Epithelial cell of proximal tubule (primary cell): Measurements from ENCODE around the gene SORCS3. TPM values are rescaled to one million over a fixed set of nuclear protein-coding genes. Genes with fewer than 3 reads are reported as not detected.
"Not testable (repeated sequence)": the region's sequence is repeated elsewhere in the genome, so short reads cannot be mapped to it uniquely, and the experiment has no call there.

Source experiments
- DNase-seq: peaks from one replicate; pipeline ENCODE4 v3.0.0-alpha.2; 2011; ENCODE audit warnings: low read depth
- H3K4me3 ChIP-seq: 2 replicates; pipeline ENCODE4 v1.5.1; 2011; ENCODE audit warnings: low read depth, mild to moderate bottlenecking, low read length
- total RNA-seq: library from RNA; depleted of rRNA; stranded (reverse); fragments of >200 nt; gene quantifications from 2 replicates; pipeline ENCODE4 v1.2.3, GENCODE V29; 2015
- TF ChIP-seq, protein P1 (sequence below): conservative IDR thresholded peaks from 2 replicates; pipeline ENCODE4 v1.5.1; 2012; ENCODE audit warnings: low read depth, mild to moderate bottlenecking, low read length

Gene SORCS3
- total RNA-seq, 1 donor from 2014 or later = 0.06 TPM

DNA sequence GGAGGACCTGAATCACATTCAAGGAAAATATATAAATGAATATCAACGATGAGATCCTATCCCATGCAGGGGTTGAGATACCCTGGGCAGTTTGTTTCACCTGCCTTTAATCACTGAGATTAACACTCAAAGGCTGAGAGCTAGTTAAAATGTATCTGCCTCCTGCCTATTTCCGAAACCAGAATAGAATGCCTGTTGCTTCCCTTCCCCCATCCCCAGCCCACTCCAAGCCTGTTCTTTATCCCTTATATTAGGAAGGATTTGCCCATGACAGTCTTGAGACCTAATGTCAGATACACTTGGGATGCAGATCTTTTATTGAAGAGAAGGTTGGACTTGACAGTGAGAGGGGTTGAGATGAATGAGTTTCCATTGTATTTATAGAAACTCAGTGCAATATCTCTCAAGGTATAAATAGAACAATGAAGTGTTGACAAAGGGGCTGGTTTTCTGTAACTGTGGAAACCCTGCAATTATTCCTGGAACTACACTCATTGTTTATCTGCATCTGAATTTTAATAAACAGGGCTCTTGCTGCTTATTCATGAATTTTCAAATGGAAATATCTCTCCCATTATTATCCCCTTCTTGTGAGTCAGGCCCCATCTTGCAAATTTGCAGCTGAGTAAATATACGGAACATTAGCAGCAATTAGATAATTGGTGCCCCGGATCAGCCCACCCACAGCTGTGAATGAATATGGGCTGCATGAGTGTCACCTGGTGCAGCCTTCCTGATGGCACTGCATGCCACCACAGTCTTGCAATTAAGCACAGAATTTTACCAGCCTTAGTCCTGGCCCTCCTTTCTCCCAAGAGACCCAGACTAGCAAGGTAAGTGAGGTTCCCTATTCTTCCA lies 66.7 kb downstream of the SORCS3 start:
- TF ChIP-seq, protein P1, sequence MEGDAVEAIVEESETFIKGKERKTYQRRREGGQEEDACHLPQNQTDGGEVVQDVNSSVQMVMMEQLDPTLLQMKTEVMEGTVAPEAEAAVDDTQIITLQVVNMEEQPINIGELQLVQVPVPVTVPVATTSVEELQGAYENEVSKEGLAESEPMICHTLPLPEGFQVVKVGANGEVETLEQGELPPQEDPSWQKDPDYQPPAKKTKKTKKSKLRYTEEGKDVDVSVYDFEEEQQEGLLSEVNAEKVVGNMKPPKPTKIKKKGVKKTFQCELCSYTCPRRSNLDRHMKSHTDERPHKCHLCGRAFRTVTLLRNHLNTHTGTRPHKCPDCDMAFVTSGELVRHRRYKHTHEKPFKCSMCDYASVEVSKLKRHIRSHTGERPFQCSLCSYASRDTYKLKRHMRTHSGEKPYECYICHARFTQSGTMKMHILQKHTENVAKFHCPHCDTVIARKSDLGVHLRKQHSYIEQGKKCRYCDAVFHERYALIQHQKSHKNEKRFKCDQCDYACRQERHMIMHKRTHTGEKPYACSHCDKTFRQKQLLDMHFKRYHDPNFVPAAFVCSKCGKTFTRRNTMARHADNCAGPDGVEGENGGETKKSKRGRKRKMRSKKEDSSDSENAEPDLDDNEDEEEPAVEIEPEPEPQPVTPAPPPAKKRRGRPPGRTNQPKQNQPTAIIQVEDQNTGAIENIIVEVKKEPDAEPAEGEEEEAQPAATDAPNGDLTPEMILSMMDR = no peak
- no peak overlapping the region for H3K4me3 ChIP-seq
- no peak for DNase-seq

DNA sequence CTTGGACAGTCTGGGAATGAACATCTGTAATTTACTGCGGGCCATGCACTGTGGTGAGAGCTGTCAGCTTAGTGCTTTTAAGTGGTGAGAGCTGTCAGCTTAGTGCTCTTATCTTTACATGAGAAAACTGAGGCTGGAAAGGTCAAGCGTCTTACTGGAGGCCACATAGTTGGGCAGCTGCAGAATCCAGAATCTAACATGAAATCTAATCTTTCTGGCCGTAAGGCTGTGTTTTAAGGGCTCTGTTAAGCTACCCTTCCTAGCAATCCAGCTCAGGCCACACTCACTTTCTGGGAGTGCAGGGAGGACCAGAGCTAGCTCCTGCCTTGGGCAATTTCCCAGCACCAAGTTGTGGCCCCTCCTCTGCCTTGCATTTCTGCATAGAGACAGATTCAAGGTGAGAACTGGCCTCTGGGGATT lies 70.2 kb downstream of the SORCS3 start:
- DNase-seq = no peak
- TF ChIP-seq, protein P1 = no peak
- H3K4me3 ChIP-seq = no peak overlapping the region

DNA sequence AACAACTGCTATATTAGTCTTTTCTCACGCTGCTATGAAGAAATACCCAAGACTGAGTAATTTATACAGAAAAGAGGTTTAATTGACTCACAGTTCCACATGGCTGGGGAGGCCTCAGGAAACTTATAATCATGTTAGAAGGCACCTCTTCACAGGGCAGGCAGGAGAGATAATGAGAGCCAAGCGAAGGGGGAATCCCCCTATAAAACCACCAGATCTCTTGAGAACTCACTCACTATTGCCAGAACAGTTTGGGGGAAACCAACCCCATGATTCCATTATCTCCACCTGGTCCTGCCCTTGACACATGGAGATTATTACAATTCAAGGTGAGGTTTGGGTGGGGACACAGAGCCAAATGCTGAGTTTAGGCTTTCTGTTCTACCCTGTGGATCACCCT lies 89.5 kb downstream of the SORCS3 start:
- not testable (repeated sequence) for H3K4me3 ChIP-seq, DNase-seq

DNA sequence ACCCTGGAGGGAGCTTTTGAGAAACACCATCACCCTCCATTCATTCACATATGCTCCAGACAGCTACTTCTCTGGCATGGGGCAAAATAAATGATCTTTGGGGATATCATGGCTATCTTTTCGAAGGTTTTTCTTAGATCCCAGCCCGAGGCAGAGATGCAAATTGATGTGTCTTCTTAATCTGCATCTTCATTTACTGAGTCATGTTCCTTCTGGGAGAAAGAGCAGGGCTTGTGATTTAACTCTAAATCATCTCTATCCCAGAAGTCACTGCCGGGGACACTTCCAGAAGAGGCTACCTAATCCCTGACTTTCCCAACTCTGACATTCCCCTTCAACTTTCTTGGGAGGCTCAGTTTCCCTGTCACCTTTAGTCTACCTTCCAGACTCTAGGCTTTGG lies 90.1 kb downstream of the SORCS3 start:
- DNase-seq = no peak
- no peak overlapping the region for H3K4me3 ChIP-seq
- TF ChIP-seq, protein P1 = no peak

DNA sequence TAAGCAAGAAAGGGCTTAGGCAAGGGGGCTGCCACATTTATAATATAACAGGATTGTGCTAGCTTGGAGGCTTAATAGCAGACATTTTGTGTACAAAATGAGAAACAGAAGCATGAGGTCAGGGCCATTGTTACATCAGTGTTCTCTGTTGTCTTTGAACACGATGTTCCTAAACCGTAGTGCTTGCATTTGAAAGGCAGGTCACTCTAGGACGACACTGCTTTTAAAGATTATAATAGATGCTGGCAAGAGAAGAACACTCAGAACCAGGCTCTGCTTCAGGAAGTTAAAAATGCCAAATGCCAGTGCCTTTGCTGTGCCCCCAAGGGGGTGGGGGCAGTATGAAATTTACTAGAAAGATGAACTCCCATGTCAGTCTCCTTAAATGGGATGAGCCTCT lies 91.1 kb downstream of the SORCS3 start:
- TF ChIP-seq, protein P1 = no peak
- no peak overlapping the region for H3K4me3 ChIP-seq
- DNase-seq = no peak

DNA sequence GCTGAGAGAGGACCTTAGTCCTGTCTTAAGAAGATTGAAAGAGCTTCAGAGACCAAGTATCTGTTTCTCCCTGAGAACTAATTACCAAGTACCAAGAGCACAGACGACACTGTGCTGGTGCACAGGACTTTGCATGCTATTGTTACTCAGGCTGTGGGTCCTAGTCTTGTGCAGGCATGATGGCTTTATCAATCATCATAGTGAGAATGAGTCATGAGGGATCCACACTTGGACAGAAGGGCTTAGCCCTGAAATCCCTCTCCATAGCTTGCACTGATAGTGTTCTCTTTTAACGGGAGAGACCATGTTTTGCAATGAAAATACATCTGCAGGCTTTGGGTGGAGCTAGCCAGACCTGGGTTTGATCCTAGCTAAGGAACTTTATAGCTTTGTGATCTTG lies 93.3 kb downstream of the SORCS3 start:
- no peak for DNase-seq
- H3K4me3 ChIP-seq = no peak overlapping the region

DNA sequence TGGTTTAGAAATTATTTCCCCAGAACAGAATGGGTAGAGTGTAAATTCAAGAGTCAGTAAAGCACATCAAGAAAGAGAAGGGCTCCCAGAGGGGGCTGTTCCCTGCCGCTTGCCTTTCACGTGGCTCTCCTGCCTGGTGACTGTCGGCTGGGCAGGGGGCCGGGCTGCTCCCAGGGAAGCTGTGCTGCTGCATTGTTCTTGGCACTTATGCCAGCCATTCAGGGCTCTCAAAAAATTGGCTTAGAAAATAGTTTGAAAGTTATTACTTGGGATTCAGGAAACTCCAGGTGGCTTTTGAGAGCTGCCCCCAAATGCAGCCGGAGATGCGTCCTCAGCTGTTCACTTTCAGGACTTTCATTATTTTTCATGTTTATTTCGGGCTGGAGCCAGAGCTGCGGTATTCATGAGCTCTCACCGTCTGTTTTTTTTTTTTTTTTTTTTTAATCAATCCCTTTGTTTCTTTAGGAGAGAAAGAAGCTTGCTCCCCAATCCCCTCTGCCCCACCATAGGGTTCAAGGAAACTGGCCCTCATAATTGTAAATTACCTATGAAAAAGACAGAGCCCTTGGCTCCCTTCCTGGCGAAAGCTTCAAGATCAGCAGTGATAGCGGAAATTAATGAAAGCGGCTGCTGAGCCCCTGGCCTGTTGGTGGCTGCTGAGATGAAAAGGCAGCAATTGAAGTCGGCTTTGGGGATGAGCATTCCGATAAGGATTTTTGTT lies 94.1 kb downstream of the SORCS3 start:
- no peak overlapping the region for H3K4me3 ChIP-seq
- no peak for DNase-seq
- TF ChIP-seq, protein P1 = no peak

More for the DNA sequence above, 93.3 kb downstream of the SORCS3 start:
- TF ChIP-seq, protein P1 = no peak
